ENCODE data around the gene WDR70.

The WDR70 gene

DNA sequence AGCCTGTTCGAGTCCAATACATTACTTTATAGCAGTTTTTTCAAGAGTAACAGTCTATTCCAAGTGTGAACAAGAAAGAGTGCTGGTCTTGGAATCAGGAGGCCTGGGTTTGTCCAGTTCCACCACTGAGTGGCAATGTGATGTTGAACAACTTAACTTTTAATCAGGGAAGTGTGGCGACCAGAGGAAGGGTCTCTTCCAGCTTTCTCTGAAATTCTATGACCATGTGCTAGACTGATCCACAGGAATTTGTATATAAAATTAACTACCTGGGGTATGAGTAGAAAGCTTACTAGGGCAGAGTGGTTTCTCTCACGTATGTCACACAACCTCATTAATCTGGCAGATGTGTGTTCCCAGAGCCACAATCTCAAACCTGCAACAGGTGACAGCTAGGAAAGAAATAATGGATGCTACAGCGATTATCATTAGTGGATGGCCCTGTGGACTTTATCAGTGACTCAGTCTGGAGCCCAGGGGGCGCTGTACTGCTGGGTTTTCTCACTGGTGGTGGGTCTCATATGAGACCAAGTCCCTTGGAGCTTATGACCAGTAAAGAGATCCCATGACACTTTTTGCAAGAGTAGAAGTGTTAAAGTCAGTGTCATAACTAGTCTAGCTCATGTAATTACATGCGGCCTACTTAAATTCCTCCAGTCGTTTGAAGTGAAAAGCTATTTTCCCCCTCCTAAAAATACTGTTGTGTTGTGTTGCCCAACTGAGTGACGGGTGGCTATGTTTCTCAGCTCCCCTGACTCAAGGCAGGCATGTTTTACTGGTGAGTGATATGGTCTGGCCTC lies 344.2 kb downstream of the WDR70 start:
- DNase-seq (ENCODE audit: low read depth) = no peak

DNA sequence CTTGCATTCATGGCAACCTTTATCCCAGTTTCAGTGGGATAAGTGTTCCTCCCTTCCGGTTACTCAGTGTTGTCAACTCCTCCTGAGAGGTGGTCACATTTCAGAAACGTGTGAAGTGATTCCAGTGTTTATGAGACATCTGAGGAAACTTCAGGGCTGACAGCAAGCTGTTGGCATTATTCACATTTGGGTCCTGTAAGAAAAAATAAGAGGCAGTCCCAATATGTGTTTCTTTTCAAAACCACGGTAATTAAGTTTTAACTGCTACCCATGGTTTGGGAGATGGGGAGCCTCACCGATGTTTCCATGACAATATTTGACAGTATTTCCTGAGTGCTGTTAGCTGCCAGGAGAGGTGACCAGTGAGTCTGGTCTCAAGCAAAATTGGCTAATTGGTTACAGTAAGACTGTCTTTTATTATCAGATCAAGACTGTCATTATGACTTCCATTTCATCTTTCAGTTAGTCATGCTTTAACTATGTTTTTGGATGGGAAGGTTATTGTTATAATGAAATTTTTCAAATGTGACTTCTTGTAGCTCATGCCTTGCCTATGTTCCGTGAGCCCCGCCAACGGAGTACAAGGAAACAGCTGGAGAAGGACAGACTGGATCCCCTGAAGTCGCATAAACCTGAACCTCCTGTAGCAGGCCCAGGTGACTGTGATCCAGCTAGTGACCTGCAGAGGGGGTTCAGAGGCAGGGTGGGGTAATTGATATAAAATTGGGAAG lies 345.4 kb downstream of the WDR70 start:
- DNase-seq (ENCODE audit: low read depth) = peak; percentile 31

DNA sequence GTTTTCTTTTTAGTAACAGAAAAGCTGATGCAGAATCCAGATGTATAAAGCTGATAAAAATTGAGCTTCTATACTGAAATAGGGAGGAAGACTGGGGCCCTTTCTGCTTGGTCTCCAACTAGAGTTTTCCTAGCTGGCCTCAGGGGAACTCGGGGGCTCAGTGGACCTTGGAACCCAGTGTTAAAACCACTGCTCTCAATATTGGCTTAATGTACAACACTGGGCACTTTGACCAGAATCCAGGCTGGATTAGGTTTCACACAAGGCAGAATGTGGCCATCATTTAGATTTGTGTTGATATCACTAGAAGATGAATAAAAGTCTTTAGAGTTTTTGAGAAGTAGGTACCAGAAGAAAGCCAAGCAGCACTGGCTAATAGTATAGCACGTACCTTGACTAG lies 346.1 kb downstream of the WDR70 start:
- no peak for DNase-seq (ENCODE audit: low read depth)

DNA sequence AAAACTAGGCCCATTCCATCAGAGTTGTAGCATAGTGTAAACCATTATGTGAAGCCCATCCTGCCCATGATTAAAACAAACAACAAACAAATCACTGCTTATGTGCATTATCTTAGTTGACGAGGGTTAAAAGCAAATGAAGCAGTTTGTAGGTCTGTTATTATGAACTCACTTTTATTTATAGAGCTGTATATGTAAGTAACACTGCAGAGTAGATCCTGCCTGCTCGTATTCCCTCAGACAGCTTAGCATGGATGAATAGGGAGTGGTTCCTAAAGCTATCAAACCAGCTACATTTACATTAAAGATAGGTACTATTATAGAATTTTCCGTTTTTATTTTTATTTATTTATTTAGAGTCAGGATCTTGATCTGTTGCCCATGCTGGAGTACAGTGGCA lies 348.1 kb downstream of the WDR70 start:
- DNase-seq (ENCODE audit: low read depth) = no peak

DNA sequence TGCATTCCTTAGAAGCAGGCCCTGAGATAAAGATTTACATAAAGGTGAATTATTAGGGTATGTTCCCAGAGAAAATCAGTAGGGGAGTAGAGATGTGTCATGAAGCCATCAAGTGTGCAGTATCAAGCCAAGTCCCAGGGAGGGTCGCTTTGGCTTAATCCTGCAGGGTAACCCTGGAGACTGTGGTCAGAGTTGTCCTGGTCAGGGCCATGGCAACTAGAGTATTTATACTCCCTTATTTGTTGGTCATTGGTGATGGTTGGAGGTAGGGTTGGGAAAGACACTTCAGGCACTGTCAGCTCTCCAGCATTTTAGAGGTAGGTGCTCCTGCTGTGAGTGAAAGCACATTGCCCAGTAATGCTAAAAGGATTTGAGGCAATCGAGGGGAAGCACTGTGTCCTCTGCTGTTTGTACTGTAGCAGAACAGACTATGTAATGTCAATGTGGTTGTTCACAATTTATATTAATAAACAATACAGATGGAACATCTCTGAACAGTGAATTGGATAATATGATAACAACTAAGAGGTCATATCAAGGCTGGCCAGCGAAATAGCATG lies 351.9 kb downstream of the WDR70 start:
- DNase-seq (ENCODE audit: low read depth) = no peak

DNA sequence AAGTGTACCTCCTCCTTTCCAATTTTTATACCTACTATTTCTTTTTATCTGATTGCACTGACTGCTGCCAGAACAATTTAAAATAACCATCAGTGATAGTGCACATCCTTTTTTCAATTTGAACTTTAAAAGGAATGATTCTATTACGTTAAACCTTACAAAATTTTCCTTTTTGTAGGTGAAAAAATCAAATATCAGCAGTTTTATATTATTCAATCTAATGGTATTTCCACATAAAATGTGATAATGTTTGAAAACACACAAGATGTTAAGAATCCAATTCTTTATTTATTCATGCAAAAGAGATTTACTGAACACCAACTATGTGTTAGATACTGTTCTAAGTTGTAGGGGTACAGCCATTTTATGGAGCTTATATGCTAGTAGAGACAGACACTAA lies 355.0 kb downstream of the WDR70 start:
- DNase-seq (ENCODE audit: low read depth) = no peak

- peak; percentile 28 for DNase-seq (ENCODE audit: low read depth)
These were observed 356.7 kb downstream of the WDR70 start for GRCh38 chr5:37735649-37736347.

DNA sequence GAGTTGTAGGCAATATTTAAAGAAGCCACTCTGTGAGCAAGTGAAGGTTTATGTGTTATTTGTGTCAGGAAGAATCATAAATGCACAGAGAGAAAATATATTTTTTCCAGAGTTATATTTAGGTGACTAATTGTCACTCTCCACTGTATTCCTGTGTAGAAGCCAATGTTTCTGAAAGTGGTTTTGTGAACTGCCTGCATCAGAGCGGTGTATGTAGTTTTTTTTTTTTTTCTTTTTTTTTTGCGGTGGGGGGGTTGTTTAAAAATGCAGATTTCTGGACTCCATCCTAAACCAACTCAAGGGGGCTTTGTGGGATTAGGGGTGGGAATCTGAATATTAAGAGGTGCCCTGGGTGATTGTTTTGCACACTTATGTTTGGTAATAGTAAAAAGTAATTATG lies 357.3 kb downstream of the WDR70 start:
- no peak for DNase-seq (ENCODE audit: low read depth)

GRCh38 chr5:37737326-37738056 lies 358.4 kb downstream of the WDR70 start:
- no peak for DNase-seq (ENCODE audit: low read depth)

DNA sequence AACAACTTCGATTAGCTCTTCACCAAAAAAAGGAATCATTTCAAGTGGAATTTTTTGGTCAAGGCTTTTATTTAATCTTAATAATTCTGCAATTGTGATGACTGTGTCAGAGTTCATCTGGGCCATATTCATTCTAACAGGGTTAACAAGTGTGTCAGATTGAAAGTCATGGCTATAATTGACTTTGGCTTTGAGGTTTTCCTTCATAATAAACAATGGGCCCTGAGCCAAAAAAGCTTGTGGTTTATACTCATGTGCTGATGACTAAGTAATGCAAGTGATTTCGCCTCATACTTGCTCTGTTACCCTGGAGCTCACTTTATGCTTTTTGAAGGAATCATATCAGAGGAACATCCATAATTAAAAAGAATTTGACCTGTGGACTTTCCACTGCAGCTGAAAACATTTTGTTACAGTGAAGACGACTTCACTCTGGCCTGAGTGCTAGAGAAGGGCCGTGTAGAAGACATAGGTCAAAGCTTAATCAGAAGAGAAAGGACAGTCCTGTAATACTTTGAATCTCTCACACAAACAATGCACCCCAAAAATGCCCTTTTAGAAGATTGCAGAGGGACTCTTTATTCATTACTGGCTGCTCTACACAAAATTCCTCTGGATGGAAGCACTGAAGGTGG lies 359.1 kb downstream of the WDR70 start:
- DNase-seq (ENCODE audit: low read depth) = peak; percentile 95

GRCh38 chr5:37738865-37739488 lies 359.9 kb downstream of the WDR70 start:
- DNase-seq (ENCODE audit: low read depth) = no peak

GRCh38 chr5:37739817-37740261 lies 360.7 kb downstream of the WDR70 start:
- peak; percentile 84 for DNase-seq (ENCODE audit: low read depth)

DNA sequence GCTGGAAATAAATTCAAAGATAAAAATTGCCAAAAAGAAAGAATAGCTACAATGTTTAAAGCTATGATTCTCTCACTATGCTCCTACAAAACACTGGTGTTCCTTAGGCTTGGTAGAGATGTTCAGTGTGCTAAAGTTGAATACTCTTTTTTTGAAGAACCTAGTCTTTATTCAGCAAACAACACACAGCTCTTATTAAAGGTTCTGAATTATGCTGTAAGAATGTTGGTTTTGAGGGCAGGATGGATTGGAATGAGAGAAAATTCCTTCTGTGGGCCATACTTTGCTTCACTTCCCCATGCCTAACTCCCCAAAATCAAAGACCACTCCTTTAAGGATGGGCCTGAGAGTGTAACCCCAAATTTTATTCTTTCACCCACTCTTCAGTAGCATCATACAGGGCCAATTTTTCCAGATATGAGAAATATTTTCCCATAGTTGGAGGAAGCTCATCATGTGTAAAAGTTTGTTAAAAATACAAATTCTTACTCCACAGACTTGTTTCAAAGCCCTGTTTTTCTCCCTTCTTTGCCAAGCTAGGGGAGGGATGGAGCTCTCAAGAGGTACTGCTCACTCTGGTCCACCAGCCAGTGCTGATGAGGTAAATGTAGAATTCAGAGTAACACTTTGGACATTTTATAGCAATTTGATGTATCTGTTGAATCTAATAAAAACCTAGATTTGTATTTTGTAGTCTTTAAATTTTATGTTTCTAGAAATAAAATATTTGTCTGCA lies 361.4 kb downstream of the WDR70 start:
- peak; percentile 69 for DNase-seq (ENCODE audit: low read depth)

DNA sequence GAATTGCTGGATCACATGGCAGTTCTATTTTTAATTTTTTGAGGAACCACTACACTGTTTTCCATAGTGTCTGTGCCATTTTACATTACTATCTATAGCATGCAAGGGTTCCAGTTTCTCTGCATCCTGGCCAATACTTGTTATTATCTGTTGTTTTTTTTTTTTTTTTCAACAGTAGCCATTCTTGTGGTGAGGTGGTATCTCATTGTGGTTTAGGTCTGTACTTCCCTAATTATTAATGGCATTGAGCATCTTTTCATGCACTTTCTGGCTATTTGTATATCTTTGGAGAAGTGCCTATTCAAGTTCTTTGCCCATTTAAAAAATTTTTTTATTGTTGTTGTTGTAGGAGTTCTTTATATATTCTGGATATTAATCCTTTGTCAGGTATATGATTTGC lies 363.0 kb downstream of the WDR70 start:
- no peak for DNase-seq (ENCODE audit: low read depth)

DNA sequence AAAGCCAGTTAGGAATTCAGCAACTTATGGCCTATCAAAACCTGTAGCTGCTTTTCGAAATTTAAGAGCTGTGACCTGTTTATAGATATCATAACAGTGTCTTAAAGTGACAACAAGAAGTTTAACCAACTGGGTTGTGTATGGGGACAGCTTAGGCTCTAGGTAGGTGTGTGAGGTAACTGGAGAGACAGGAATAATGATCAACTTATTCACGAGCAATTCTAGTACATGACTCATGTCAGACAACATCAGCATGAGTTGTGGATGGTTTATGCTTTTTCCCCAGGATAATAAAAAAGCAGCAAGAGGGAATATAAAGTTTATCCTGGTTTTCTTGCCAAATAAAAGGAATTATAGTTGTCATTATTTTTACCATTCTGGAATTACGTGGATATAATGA lies 372.1 kb downstream of the WDR70 start:
- DNase-seq (ENCODE audit: low read depth) = no peak

DNA sequence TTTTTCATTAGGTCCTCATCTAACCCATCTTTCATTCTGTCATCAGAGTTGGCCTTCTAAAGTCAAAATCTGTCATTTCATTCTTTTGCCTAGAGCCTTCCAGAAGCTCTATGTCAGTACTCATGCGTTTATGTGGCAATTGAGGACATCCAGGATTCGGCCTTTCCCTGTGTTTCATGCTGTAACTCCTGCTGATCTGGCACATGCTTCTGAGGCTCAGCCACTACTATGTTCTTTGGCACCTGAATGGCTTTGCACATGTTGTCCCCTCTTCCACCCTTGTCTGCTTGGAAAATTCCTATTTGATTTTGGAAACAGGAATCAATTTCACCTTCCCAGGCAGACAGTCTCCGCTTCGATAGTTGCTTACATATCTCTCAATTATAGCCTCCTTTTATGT lies 375.9 kb downstream of the WDR70 start:
- DNase-seq (ENCODE audit: low read depth) = no peak

GRCh38 chr5:37755581-37755980 lies 376.5 kb downstream of the WDR70 start:
- no peak for DNase-seq (ENCODE audit: low read depth)

GRCh38 chr5:37756248-37756647 lies 377.1 kb downstream of the WDR70 start:
- DNase-seq (ENCODE audit: low read depth) = no peak

- peak; percentile 8 for DNase-seq (ENCODE audit: low read depth)
These were observed 379.0 kb downstream of the WDR70 start for GRCh38 chr5:37757980-37758582.

DNA sequence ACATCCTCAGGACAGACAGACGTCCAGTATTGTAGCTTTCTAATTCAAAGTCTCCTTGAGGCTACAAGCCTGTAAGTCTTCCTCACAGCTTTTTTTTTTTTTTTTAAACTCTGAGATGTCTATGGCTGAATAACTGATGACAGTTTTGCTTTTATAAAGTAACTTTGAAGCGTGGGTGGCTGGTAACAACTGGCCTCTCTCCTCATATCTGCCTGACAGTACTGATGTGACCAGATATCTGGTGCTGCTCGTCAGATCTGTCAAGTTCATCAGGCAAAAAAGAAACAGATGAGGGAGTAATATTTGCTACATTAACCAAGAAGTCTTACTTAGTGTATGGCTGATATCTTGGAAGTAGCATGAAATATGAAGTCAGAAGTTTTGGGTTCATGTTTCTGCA lies 388.1 kb downstream of the WDR70 start:
- no peak for DNase-seq (ENCODE audit: low read depth)
